ENCODE measurements around the gene SORCS1. TPM values are rescaled to one million over a fixed set of nuclear protein-coding genes. Genes with fewer than 3 reads are reported as not detected.

The SORCS1 gene
- total and polyA plus RNA-seq, 2 experiments from 2014 or later, result 1.1 to 4.6 TPM

GRCh38 chr10:106626371-106626770, 538.1 kb downstream of the SORCS1 start:
- Histone ChIP-seq H3K4me2 (no peak overlapping the region), H3K4me3 (no peak overlapping the region), H2AFZ (no peak overlapping the region), H4K20me1 (ENCODE audit: insufficient read depth, poor library complexity, severe bottlenecking) (no peaks in the 10 kb centered on the region), H3K4me1 (ENCODE audit: insufficient read depth) (peaks cover 9% of the 10 kb centered on the region), H3K9me2 (replicated peaks; ENCODE audit: insufficient read depth) (no peaks in the 10 kb centered on the region), H3K9me3 (ENCODE audit: low read depth) (no peaks in the 10 kb centered on the region), H3K27ac (no peak overlapping the region), H3K27me3 (no peaks in the 10 kb centered on the region), H3K79me2 (no peaks in the 10 kb centered on the region), H3K36me3 (replicated peaks; ENCODE audit: insufficient read depth, low read depth) (no peaks in the 10 kb centered on the region)
- DNase-seq (ENCODE audit: low spot score), result no peak
- TF ChIP-seq CTCF (IDR thresholded peaks at IDR 0.05; ENCODE audit: poor library complexity) (no peak), EZH2 (IDR thresholded peaks at IDR 0.05; ENCODE audit: borderline replicate concordance) (no peak), EZH2phosphoT487 (IDR thresholded peaks at IDR 0.05; ENCODE audit: low read depth, severe bottlenecking, unreplicated experiment) (no peak)
- 88% methylated on average over 2 of the region's 2 CpGs for WGBS (ENCODE audit: low lambda C conversion rate, missing lambda C conversion rate)

GRCh38 chr10:106625751-106626150, 538.8 kb downstream of the SORCS1 start:
- no peak for DNase-seq (ENCODE audit: low spot score)
- H3K27ac ChIP-seq, result no peak overlapping the region
- H4K20me1 ChIP-seq (ENCODE audit: insufficient read depth, poor library complexity, severe bottlenecking), result no peaks in the 10 kb centered on the region
- no peak overlapping the region for H3K4me2 ChIP-seq
- WGBS (ENCODE audit: low lambda C conversion rate, missing lambda C conversion rate), result 46% methylated on average over 6 of the region's 6 CpGs
- H3K4me1 ChIP-seq (ENCODE audit: insufficient read depth), result peaks cover 9% of the 10 kb centered on the region
- TF ChIP-seq CTCF (IDR thresholded peaks at IDR 0.05; ENCODE audit: poor library complexity), result no peak
- no peak for TF ChIP-seq EZH2 (IDR thresholded peaks at IDR 0.05; ENCODE audit: borderline replicate concordance)
- no peak for TF ChIP-seq EZH2phosphoT487 (IDR thresholded peaks at IDR 0.05; ENCODE audit: low read depth, severe bottlenecking, unreplicated experiment)
- H3K27me3 ChIP-seq, result no peaks in the 10 kb centered on the region
- no peaks in the 10 kb centered on the region for H3K9me2 ChIP-seq (replicated peaks; ENCODE audit: insufficient read depth)
- H3K4me3 ChIP-seq, result no peak overlapping the region
- no peak overlapping the region for H2AFZ ChIP-seq
- no peaks in the 10 kb centered on the region for H3K36me3 ChIP-seq (replicated peaks; ENCODE audit: insufficient read depth, low read depth)
- no peaks in the 10 kb centered on the region for H3K9me3 ChIP-seq (ENCODE audit: low read depth)
- no peaks in the 10 kb centered on the region for H3K79me2 ChIP-seq

GRCh38 chr10:106619346-106619745, 545.2 kb downstream of the SORCS1 start:
- Histone ChIP-seq H3K4me1 (ENCODE audit: insufficient read depth) (no peaks in the 10 kb centered on the region), H3K4me2 (no peak overlapping the region), H3K9me2 (replicated peaks; ENCODE audit: insufficient read depth) (no peaks in the 10 kb centered on the region), H3K27me3 (no peaks in the 10 kb centered on the region), H3K9me3 (ENCODE audit: low read depth) (no peaks in the 10 kb centered on the region), H3K36me3 (replicated peaks; ENCODE audit: insufficient read depth, low read depth) (no peaks in the 10 kb centered on the region), H3K27ac (no peak overlapping the region), H3K79me2 (no peaks in the 10 kb centered on the region), H4K20me1 (ENCODE audit: insufficient read depth, poor library complexity, severe bottlenecking) (no peaks in the 10 kb centered on the region), H2AFZ (no peak overlapping the region), H3K4me3 (no peak overlapping the region)
- no peak for DNase-seq (ENCODE audit: low spot score)
- TF ChIP-seq CTCF (IDR thresholded peaks at IDR 0.05; ENCODE audit: poor library complexity), result no peak
- TF ChIP-seq EZH2 (IDR thresholded peaks at IDR 0.05; ENCODE audit: borderline replicate concordance), result no peak
- TF ChIP-seq EZH2phosphoT487 (IDR thresholded peaks at IDR 0.05; ENCODE audit: low read depth, severe bottlenecking, unreplicated experiment), result no peak
- 95% methylated on average over 1 of the region's 1 CpG for WGBS (ENCODE audit: low lambda C conversion rate, missing lambda C conversion rate)

GRCh38 chr10:106618646-106619045, 545.9 kb downstream of the SORCS1 start:
- 61% methylated on average over 5 of the region's 5 CpGs for WGBS (ENCODE audit: low lambda C conversion rate, missing lambda C conversion rate)
- H3K27ac ChIP-seq, result no peak overlapping the region

More at GRCh38 chr10:106618646-106619045, 545.9 kb downstream of the SORCS1 start:
- Histone ChIP-seq H3K27me3 (no peaks in the 10 kb centered on the region), H3K9me3 (ENCODE audit: low read depth) (no peaks in the 10 kb centered on the region), H2AFZ (no peak overlapping the region), H3K79me2 (no peaks in the 10 kb centered on the region), H3K4me1 (ENCODE audit: insufficient read depth) (no peaks in the 10 kb centered on the region), H3K4me2 (no peak overlapping the region), H3K36me3 (replicated peaks; ENCODE audit: insufficient read depth, low read depth) (no peaks in the 10 kb centered on the region), H4K20me1 (ENCODE audit: insufficient read depth, poor library complexity, severe bottlenecking) (no peaks in the 10 kb centered on the region), H3K4me3 (no peak overlapping the region), H3K9me2 (replicated peaks; ENCODE audit: insufficient read depth) (no peaks in the 10 kb centered on the region)
- TF ChIP-seq CTCF (IDR thresholded peaks at IDR 0.05; ENCODE audit: poor library complexity) (no peak), EZH2 (IDR thresholded peaks at IDR 0.05; ENCODE audit: borderline replicate concordance) (no peak), EZH2phosphoT487 (IDR thresholded peaks at IDR 0.05; ENCODE audit: low read depth, severe bottlenecking, unreplicated experiment) (no peak)
- no peak for DNase-seq (ENCODE audit: low spot score)
